H1 (cell line): Measurements from ENCODE around the gene LBR. TPM values are rescaled to one million over a fixed set of nuclear protein-coding genes. Genes with fewer than 3 reads are reported as not detected.

Experiments used
- CHD7 ChIP-seq: fragments of 300-600 bp; sonication (generic); IDR thresholded peaks from 2 replicates; pipeline ENCODE4 v1.7.1; 2012; ENCODE audit warnings: low read length, moderate library complexity, mild to moderate bottlenecking, inconsistent platforms; ENCODE audit not compliant: insufficient replicate concordance
- JUND ChIP-seq: IDR thresholded peaks from 2 replicates; pipeline ENCODE4 v1.6.1; 2011; ENCODE audit warnings: mild to moderate bottlenecking, improper control_type of control experiment, low read length
- NANOG ChIP-seq: IDR thresholded peaks from 2 replicates; pipeline ENCODE4 v1.6.1; 2011; ENCODE audit warnings: low read length, low read depth, mild to moderate bottlenecking, inconsistent platforms; ENCODE audit not compliant: insufficient read depth, poor library complexity, severe bottlenecking
- RFX5 ChIP-seq: IDR thresholded peaks from 2 replicates; pipeline ENCODE4 v1.6.1; 2011; ENCODE audit warnings: low read depth, low read length, improper control_type of control experiment, borderline replicate concordance
- polyA plus RNA-seq, 7 experiments: library from polyadenylated mRNA; depleted of rRNA in 3 of 7; stranded (reverse) in 5 of 7; unstranded in 2 of 7; fragments of >200 nt in 5 of 7; fragments of 200-250 nt in 2 of 7; gene quantifications; 1 replicate in 5 of 7; 2 replicates in 1 of 7; 4 replicates in 1 of 7; pipeline versions ENCODE4 v1.2.1 to v1.2.3, GENCODE V29; 2011 to 2013; ENCODE audit warnings: missing spikeins in 2 of 7, mixed read lengths in 2 of 7
- total RNA-seq: library from RNA; stranded (reverse); fragmentation: NEBNext Ultra II Directional; extraction: Animal tissue kit (Norgen Biotek cat#: 25700); gene quantifications from 2 replicates; pipeline ENCODE4 v1.2.1, GENCODE V29; 2021

LBR gene
- total and polyA plus RNA-seq, 2 of the 8 experiments (the other 6 are each of a cell fraction or from before 2014, with no cell fraction given), result 32.1 to 89.8 TPM

DNA sequence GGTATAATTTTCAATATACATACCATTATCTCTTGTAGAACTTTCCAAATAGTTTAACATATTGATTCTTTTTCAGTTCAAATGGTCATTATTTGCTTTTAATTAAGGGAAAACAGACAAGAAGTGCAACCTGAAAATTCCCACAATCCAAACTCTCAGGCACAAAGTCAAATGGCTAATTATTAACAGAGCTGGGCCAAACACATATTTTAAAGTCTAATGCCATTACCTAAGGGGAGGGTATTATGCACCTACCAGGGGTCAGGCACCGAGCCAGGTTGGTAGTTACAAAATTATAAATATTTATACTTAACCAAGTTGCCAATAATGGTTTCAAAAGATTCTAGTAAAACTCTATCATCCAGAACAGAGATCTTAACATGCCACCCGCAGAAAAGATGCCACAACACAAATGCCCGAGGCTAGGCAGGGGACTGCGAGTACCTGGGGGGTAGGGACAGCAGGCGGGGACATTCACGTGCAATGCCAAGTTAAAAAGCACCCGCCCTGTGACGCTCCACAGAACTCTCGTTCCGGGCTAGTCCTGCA is 15.0 kb downstream of the LBR start (continued):
- TF ChIP-seq CHD7 (no peak), JUND (no peak), RFX5 (no peak), NANOG (no peak)
